EL (cell line): ENCODE data around the gene ASTN1.

Experiments
- DNase-seq: peaks from one replicate; pipeline ENCODE4 v3.0.0-alpha.2; 2016

The ASTN1 gene

DNA sequence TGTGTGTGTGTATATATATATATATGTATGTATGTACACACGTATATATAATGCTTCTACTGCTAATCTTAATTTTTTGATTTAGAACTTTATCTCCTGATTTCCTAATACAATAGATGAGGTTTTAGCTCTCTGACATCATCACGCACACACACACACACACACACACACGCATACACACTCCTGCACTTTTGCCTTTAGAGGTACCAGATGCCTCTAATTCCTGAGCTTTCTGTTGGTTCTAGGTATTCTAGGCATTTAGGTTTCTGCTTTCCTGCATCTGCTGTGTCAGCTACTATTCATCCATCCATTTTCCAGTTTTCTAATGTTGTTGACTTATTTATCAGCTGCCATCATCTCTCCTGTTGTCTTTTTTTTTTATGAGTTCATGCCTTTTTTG, 348.3 kb downstream of the ASTN1 start:
- no peak for DNase-seq

DNA sequence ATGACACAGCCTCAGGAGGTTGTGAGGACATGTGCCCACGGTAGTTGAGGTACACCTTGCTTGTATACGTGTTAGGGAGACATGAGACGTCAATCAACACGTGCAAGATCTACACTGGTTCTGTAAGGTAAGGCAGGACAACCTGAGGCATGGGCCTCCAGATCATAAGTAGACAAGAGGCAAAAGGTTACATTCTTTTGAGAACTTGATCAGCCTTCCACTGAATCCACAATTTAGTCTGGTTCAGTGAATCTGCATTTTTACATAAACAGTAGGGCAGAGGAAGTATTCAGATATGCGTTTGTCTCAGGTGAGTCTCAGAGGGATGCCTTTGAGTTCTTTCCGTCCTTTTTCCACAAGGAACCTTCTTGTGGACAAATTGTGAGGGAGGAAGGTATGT, 348.9 kb downstream of the ASTN1 start:
- no peak for DNase-seq

- no peak for DNase-seq
Observed at GRCh38 chr1:176811511-176812288, 352.8 kb downstream of the ASTN1 start.

- DNase-seq = no peak
Observed at GRCh38 chr1:176809292-176809691, 355.2 kb downstream of the ASTN1 start.
